Measurements from ENCODE around the gene PIGH.
"Not testable (repeated sequence)": the region's sequence is repeated elsewhere in the genome, so short reads cannot be mapped to it uniquely, and the experiment has no call there.

Gene PIGH

DNA sequence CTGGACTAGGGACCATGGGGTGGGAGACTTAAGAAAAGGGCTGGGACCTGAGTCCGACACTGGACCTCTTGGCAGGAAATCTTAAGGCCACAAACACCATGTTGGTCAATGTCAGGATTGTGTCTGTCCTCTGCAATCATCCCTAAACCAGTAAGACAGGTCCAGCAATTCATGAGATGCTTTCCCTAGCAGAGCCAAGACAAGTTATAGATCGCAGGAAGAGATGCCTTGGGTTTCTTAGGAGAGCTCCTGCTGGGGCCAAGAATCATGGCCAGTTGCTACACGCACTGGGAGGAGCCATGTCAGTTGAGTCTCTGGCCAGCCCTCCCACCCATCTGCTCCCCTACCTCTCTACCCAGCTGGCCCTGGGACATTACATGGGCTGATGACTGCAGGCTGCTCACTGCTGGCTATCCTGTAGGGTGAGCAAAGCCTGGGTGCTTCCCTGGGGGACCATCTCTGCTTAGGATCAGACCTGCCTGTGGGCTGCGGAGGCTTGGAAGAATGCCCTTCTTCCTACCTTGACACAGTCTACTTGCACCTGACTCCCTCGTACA, 52.8 kb downstream of the PIGH start:
- DNase-seq, result no peak

DNA sequence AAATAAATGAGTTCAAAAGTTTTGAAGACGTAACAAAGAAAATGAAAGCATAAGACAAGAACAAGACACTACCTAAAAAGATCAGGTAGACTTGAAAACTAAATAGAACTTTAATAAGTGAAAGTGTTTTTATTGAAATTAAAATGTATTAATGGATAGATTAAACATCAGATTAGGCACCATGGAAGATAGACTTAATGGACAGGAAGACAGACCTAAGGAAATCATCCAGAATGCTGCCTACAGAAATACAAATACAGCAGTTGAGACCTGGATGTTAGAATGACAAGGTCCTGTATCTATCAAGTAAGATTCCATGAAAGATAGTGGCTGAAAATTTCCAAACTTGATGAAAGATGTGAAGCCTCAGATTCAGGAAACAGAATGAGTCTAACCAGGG, 55.5 kb downstream of the PIGH start:
- DNase-seq, result no peak

DNA sequence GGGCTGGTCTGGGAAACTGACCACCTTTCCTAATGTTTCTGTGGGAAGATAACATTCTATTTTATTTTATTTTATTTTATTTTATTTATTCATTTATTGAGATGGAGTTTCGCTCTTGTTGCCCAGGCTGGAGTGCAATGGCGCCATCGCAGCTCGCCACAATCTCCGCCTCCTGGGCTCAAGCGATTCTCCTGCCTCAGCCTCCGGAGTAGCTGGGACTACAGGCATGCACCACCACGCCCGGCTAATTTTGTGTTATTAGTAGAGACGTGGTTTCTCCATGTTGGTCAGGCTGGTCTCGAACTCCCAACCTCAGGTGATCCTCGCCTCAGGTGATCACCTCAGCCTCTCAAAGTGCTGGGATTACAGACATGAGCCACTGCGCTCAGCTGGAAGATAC, 57.4 kb downstream of the PIGH start:
- not testable (repeated sequence) for DNase-seq

DNA sequence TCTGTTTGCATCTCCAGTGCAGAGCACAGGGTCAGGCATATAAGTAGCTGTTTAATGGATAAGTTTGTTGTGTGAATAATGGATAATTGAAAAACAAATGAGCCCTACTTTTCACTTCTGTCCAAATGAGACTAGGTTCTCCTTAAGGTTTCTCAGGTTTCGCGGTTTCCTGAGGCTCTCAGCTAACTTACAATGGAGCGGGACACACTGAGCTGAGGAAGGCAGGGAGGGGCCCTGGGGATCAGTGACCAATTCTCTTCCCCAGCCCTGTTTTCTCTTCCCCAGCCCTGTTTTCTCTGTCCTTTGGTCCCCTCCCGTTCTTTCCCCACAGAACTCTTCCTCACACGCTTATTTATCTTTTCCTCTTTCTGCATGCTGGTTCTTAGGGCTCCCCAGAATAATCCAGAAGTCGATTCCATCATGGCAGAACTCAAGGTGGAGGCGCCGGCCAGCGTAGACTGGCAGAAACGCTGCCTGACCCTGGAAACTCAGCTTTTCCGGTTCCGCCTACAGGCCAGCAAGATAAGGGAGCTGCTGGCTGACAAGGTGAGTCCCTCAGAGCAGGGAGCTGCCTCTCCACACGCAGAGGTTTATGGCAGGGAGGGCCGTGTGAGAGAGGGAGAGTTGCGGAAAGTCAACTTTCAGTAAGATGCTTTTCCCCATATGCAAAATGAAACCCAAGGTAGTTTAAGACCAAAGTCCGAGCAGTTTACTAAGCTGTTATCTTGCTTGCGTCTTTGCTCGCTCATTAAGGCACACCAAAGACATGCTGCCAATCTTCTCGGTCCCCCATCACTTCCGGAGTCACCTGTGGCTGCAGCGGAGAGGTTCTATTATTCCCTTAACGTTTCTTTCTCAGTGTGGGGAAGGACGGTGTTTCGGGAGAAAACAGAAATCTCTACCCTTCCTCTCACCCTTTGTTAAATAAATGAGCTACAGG, 58.4 kb downstream of the PIGH start:
- DNase-seq, result peak in 1 of 6 experiments; percentile 3
